Effector memory CD4-positive, alpha-beta T cell (primary cell): Measurements from ENCODE around the gene CP.

Experiments
- DNase-seq, 3 donors: peaks; one replicate each; pipeline ENCODE4 v3.0.0-alpha.2; 2020
- H3K27ac ChIP-seq: 2 replicates; pipeline ENCODE4 v1.7.0; 2013; ENCODE audit warnings: mild to moderate bottlenecking, low read length, moderate library complexity; ENCODE audit not compliant: insufficient read depth, poor library complexity, severe bottlenecking
- H3K27me3 ChIP-seq: replicated peaks from 2 replicates; pipeline ENCODE4 v1.7.0; 2013; ENCODE audit warnings: mild to moderate bottlenecking, low read length; ENCODE audit not compliant: insufficient read depth, control insufficient read depth, poor library complexity, severe bottlenecking
- H3K36me3 ChIP-seq: 2 replicates; pipeline ENCODE4 v1.7.0; 2013; ENCODE audit warnings: mild to moderate bottlenecking, low read length, moderate library complexity; ENCODE audit not compliant: control insufficient read depth, insufficient read depth
- H3K4me1 ChIP-seq: 2 replicates; pipeline ENCODE4 v1.7.0; 2013; ENCODE audit warnings: low read length, mild to moderate bottlenecking; ENCODE audit not compliant: control insufficient read depth, insufficient read depth, poor library complexity, severe bottlenecking
- H3K4me3 ChIP-seq: 2 replicates; pipeline ENCODE4 v1.7.0; 2013; ENCODE audit warnings: low read length, low read depth, mild to moderate bottlenecking; ENCODE audit not compliant: insufficient read depth, poor library complexity, severe bottlenecking
- H3K9me3 ChIP-seq: 2 replicates; pipeline ENCODE4 v1.7.0; 2013; ENCODE audit warnings: mild to moderate bottlenecking, low read length, moderate library complexity; ENCODE audit not compliant: control insufficient read depth
- total RNA-seq, 3 donors: gene quantifications; one replicate each; lab custom pipeline; 2026; lab: John Stamatoyannopoulos, UW

The CP gene
- 0 to 0.09 (median 0) reads per million in 3 donors for total RNA-seq

- Histone ChIP-seq H3K4me3 (no peak within 1 kb of the TSS), H3K4me1 (no peaks in the 10 kb centered on the region), H3K9me3 (no peaks in the 10 kb centered on the region), H3K27me3 (no peaks in the 10 kb centered on the region), H3K27ac (no peak within 1 kb of the TSS), H3K36me3 (no peaks in the 10 kb centered on the region)
- no peak for DNase-seq
Observed at GRCh38 chr3:149221783-149222517, at the start of gene CP. Gene CP (minus strand): TSS chr3:149221829. CDS start chr3:149221792, 37 bp downstream.

GRCh38 chr3:149270180-149270579 lies 48.6 kb upstream of the CP start:
- no peaks in the 10 kb centered on the region for H3K36me3 ChIP-seq
- H3K27ac ChIP-seq = no peak overlapping the region
- H3K9me3 ChIP-seq = no peaks in the 10 kb centered on the region
- H3K27me3 ChIP-seq = no peaks in the 10 kb centered on the region
- H3K4me3 ChIP-seq = no peak overlapping the region
- H3K4me1 ChIP-seq = no peaks in the 10 kb centered on the region
- DNase-seq = no peak

GRCh38 chr3:149269687-149270086 lies 48.1 kb upstream of the CP start:
- DNase-seq = no peak
- no peaks in the 10 kb centered on the region for H3K4me1 ChIP-seq
- H3K4me3 ChIP-seq = no peak overlapping the region
- no peak overlapping the region for H3K27ac ChIP-seq
- H3K27me3 ChIP-seq = no peaks in the 10 kb centered on the region
- H3K9me3 ChIP-seq = no peaks in the 10 kb centered on the region
- no peaks in the 10 kb centered on the region for H3K36me3 ChIP-seq

GRCh38 chr3:149267565-149267964 lies 45.9 kb upstream of the CP start:
- no peak overlapping the region for H3K4me3 ChIP-seq
- no peaks in the 10 kb centered on the region for H3K9me3 ChIP-seq
- peaks cover 2% of the 10 kb centered on the region for H3K27me3 ChIP-seq
- H3K27ac ChIP-seq = no peak overlapping the region
- H3K36me3 ChIP-seq = no peaks in the 10 kb centered on the region
- H3K4me1 ChIP-seq = no peaks in the 10 kb centered on the region
- DNase-seq = no peak

GRCh38 chr3:149266736-149267135 lies 45.1 kb upstream of the CP start:
- DNase-seq = no peak
- Histone ChIP-seq H3K4me1 (no peaks in the 10 kb centered on the region), H3K27me3 (peaks cover 3% of the 10 kb centered on the region), H3K9me3 (no peaks in the 10 kb centered on the region), H3K27ac (no peak overlapping the region), H3K4me3 (no peak overlapping the region), H3K36me3 (no peaks in the 10 kb centered on the region)

GRCh38 chr3:149263856-149264255 lies 42.2 kb upstream of the CP start:
- peaks cover 3% of the 10 kb centered on the region for H3K27me3 ChIP-seq
- no peaks in the 10 kb centered on the region for H3K36me3 ChIP-seq
- no peak overlapping the region for H3K27ac ChIP-seq
- no peaks in the 10 kb centered on the region for H3K4me1 ChIP-seq
- no peak overlapping the region for H3K4me3 ChIP-seq
- no peaks in the 10 kb centered on the region for H3K9me3 ChIP-seq
- no peak for DNase-seq

- H3K27me3 ChIP-seq = peaks cover 3% of the 10 kb centered on the region
- H3K9me3 ChIP-seq = no peaks in the 10 kb centered on the region
- no peaks in the 10 kb centered on the region for H3K4me1 ChIP-seq
- no peak for DNase-seq
- H3K27ac ChIP-seq = no peak overlapping the region
- no peak overlapping the region for H3K4me3 ChIP-seq
- no peaks in the 10 kb centered on the region for H3K36me3 ChIP-seq
Observed at GRCh38 chr3:149258714-149259113, 37.1 kb upstream of the CP start.

GRCh38 chr3:149258298-149258697 lies 36.7 kb upstream of the CP start:
- Histone ChIP-seq H3K27ac (no peak overlapping the region), H3K9me3 (no peaks in the 10 kb centered on the region)
- DNase-seq = no peak

GRCh38 chr3:149252272-149252671 lies 30.6 kb upstream of the CP start:
- Histone ChIP-seq H3K9me3 (no peaks in the 10 kb centered on the region), H3K27ac (no peak overlapping the region), H3K36me3 (no peaks in the 10 kb centered on the region), H3K4me3 (no peak overlapping the region), H3K4me1 (no peaks in the 10 kb centered on the region), H3K27me3 (no peaks in the 10 kb centered on the region)
- no peak for DNase-seq

More at GRCh38 chr3:149258298-149258697, 36.7 kb upstream of the CP start:
- H3K27me3 ChIP-seq = peaks cover 3% of the 10 kb centered on the region
- no peaks in the 10 kb centered on the region for H3K36me3 ChIP-seq
- H3K4me1 ChIP-seq = no peaks in the 10 kb centered on the region
- no peak overlapping the region for H3K4me3 ChIP-seq

GRCh38 chr3:149251186-149251585 lies 29.6 kb upstream of the CP start:
- no peak overlapping the region for H3K27ac ChIP-seq
- no peaks in the 10 kb centered on the region for H3K36me3 ChIP-seq
- H3K9me3 ChIP-seq = no peaks in the 10 kb centered on the region
- H3K4me1 ChIP-seq = no peaks in the 10 kb centered on the region
- DNase-seq = no peak
- no peaks in the 10 kb centered on the region for H3K27me3 ChIP-seq
- no peak overlapping the region for H3K4me3 ChIP-seq
